B cell (primary cell): ENCODE results near the gene BTAF1. TPM values are rescaled to one million over a fixed set of nuclear protein-coding genes. Genes with fewer than 3 reads are reported as not detected.

Experiments used
- ATAC-seq: fragments of 200-7000 bp; cut with Tn5 transposase; one replicate; pipeline ENCODE4 v1.10.0; 2021; ENCODE audit warnings: low read depth, mild to moderate bottlenecking, moderate number of reproducible peaks, moderate library complexity
- CTCF ChIA-PET: fragments of 350-600 bp; sonication (Branson Sonifier 250); formaldehyde crosslinking; loops from one replicate; lab custom pipeline; 2021; ENCODE audit warnings: antibody characterized with exemption, inconsistent platforms; lab: Charles Lee
- POLR2A ChIA-PET: fragments of 350-600 bp; sonication (Branson Sonifier 250); formaldehyde crosslinking; loops from one replicate; lab custom pipeline; 2021; ENCODE audit warnings: antibody characterized with exemption; lab: Charles Lee
- DNase-seq: peaks from one replicate; pipeline ENCODE4 v3.0.0; 2013
- H2AFZ ChIP-seq: 2 replicates; pipeline ENCODE4 v1.6.1; 2012; ENCODE audit warnings: mild to moderate bottlenecking, low read depth, low read length; ENCODE audit not compliant: insufficient read depth, poor library complexity, severe bottlenecking
- H3K27ac ChIP-seq, 2 donors: 1 replicate in 1 of 2; 2 replicates in 1 of 2; pipeline ENCODE4 v1.5.1; 2012 to 2013; ENCODE audit warnings: low read length in 2 of 2, mild to moderate bottlenecking in 2 of 2, moderate library complexity in 1 of 2
- H3K27me3 ChIP-seq, 4 experiments: fragments of 200-600 bp in 1 of 4; sonication (generic) in 1 of 4; replicated peaks in 1 of 4; 1 replicate in 2 of 4; 2 replicates in 2 of 4; pipeline versions ENCODE4 v1.6.1 to v1.7.0; 2013 to 2016; ENCODE audit warnings: low read length in 3 of 4, mild to moderate bottlenecking in 2 of 4, mixed read lengths in 1 of 4, moderate library complexity in 1 of 4; ENCODE audit not compliant: insufficient read depth in 4 of 4, control insufficient read depth in 3 of 4; ENCODE audit errors: control extremely low read depth in 1 of 4
- H3K36me3 ChIP-seq, 2 experiments: replicated peaks in 1 of 2; 1 replicate in 1 of 2; 2 replicates in 1 of 2; pipeline versions ENCODE4 v1.6.1 to v1.7.1; 2013; ENCODE audit warnings: low read length in 1 of 2; ENCODE audit not compliant: insufficient read depth in 2 of 2, control insufficient read depth in 1 of 2; ENCODE audit errors: control extremely low read depth in 1 of 2, extremely low read depth in 1 of 2
- H3K4me1 ChIP-seq, 2 donors: fragments of 200-600 bp in 1 of 2; sonication (generic) in 1 of 2; 1 replicate in 1 of 2; 2 replicates in 1 of 2; pipeline versions ENCODE4 v1.5.1 to v1.6.1; 2013 to 2017; ENCODE audit warnings: low read length in 2 of 2; ENCODE audit not compliant: control insufficient read depth in 2 of 2, insufficient read depth in 2 of 2
- H3K4me2 ChIP-seq: replicated peaks from 2 replicates; pipeline ENCODE3; 2012; ENCODE audit warnings: mild to moderate bottlenecking, low read depth, low read length; ENCODE audit not compliant: poor library complexity, severe bottlenecking
- H3K4me3 ChIP-seq, 5 experiments: fragments of 200-600 bp in 1 of 5; sonication (generic) in 1 of 5; 1 replicate in 3 of 5; 2 replicates in 2 of 5; pipeline versions ENCODE4 v1.5.1 to v1.7.0; 2011 to 2016; ENCODE audit warnings: low read length in 4 of 5, mild to moderate bottlenecking in 4 of 5, low read depth in 2 of 5, control low read depth in 1 of 5, moderate library complexity in 1 of 5; ENCODE audit not compliant: insufficient read depth in 1 of 5; ENCODE audit errors: control extremely low read depth in 1 of 5, extremely low read depth in 1 of 5
- H3K79me2 ChIP-seq: fragments of 200-600 bp; sonication (generic); one replicate; pipeline ENCODE4 v1.6.0; 2016; ENCODE audit warnings: low read length; ENCODE audit not compliant: control insufficient read depth, insufficient read depth
- H3K9ac ChIP-seq: fragments of 200-600 bp; sonication (generic); 2 replicates; pipeline ENCODE4 v1.6.1; 2017; ENCODE audit warnings: mild to moderate bottlenecking, low read length, moderate library complexity
- H3K9me3 ChIP-seq, 3 donors: one replicate each; pipeline versions ENCODE4 v1.6.1 to v1.7.1; 2013; ENCODE audit warnings: low read length in 2 of 3; ENCODE audit not compliant: control insufficient read depth in 2 of 3, insufficient read depth in 1 of 3; ENCODE audit errors: control extremely low read depth in 1 of 3
- H4K20me1 ChIP-seq: 2 replicates; pipeline ENCODE4 v1.6.0; 2012; ENCODE audit warnings: mild to moderate bottlenecking, low read length; ENCODE audit not compliant: insufficient read depth, control insufficient read depth, poor library complexity, severe bottlenecking
- H3K27ac Mint-ChIP-seq: one replicate; pipeline ENCODE4 v1.8.0; 2021; ENCODE audit warnings: mixed read lengths
- H3K27me3 Mint-ChIP-seq: one replicate; pipeline ENCODE4 v1.8.0; 2021; ENCODE audit warnings: mixed read lengths
- H3K4me1 Mint-ChIP-seq: one replicate; pipeline ENCODE4 v1.8.0; 2021; ENCODE audit warnings: mixed read lengths
- H3K4me3 Mint-ChIP-seq: one replicate; pipeline ENCODE4 v1.8.0; 2021; ENCODE audit warnings: mixed read lengths
- H3K9me3 Mint-ChIP-seq: one replicate; pipeline ENCODE4 v1.8.0; 2022; ENCODE audit warnings: mixed read lengths; ENCODE audit not compliant: insufficient read depth
- CTCF ChIP-seq: fragments of 200-600 bp; IDR thresholded peaks from one replicate; pipeline ENCODE4 v1.8.0; 2022; ENCODE audit warnings: antibody characterized with exemption, mild to moderate bottlenecking
- EZH2 ChIP-seq: IDR thresholded peaks from 2 replicates; pipeline ENCODE4 v1.6.1; 2012; ENCODE audit warnings: borderline replicate concordance, low read depth, mild to moderate bottlenecking, moderate library complexity, low read length; ENCODE audit not compliant: insufficient read depth, poor library complexity, severe bottlenecking
- WGBS: methylation state at CpG from one replicate; pipeline ENCODE4 v1.1.5; 2013; ENCODE audit warnings: missing lambda C conversion rate; ENCODE audit not compliant: insufficient coverage; 5-methylcytosine and 5-hydroxymethylcytosine counted together
- intact Hi-C: fragments of 100-400 bp; cut with micrococcal nuclease; formaldehyde crosslinking; loops from one replicate; pipeline ENCODE4 v1.10.0; 2022
- polyA plus RNA-seq: library from polyadenylated mRNA; depleted of rRNA; stranded (reverse); fragments of >200 nt; gene quantifications from 2 replicates; pipeline ENCODE4 v1.2.3, GENCODE V29; 2012
- total RNA-seq, 2 donors: library from RNA; stranded (reverse); fragments of 120-200 nt in 1 of 2; gene quantifications; 1 replicate in 1 of 2; 2 replicates in 1 of 2; pipeline versions ENCODE4 v1.2.3 to v1.2.4, GENCODE V29; 2013 to 2022

Gene BTAF1
- total and polyA plus RNA-seq, 2 donors (not counting 1 experiment from before 2014, with no cell fraction given): 58.2 to 78.1 TPM

GRCh38 chr10:92052088-92052487, 128.5 kb downstream of the BTAF1 start:
- TF ChIP-seq EZH2 (no peak), CTCF (no peak)
- no peak overlapping the region for H3K27ac Mint-ChIP-seq

GRCh38 chr10:92052741-92053140, 129.2 kb downstream of the BTAF1 start:
- Histone ChIP-seq H3K4me3 (no peak overlapping the region), H3K27me3 (no peaks in the 10 kb centered on the region), H4K20me1 (no peaks in the 10 kb centered on the region), H2AFZ (no peak overlapping the region), H3K27ac (no peak overlapping the region), H3K4me1 (peaks cover 7 to 9% of the 10 kb centered on the region in 2 donors), H3K36me3 (peaks cover 2 to 11% of the 10 kb centered on the region in 2 experiments), H3K79me2 (no peaks in the 10 kb centered on the region), H3K9ac (no peak overlapping the region), H3K9me3 (no peaks in the 10 kb centered on the region), H3K4me2 (no peak overlapping the region)
- DNase-seq (no peak), ATAC-seq (no peak)
- Mint-ChIP-seq H3K9me3 (no peaks in the 10 kb centered on the region), H3K4me1 (peaks cover 8% of the 10 kb centered on the region), H3K27ac (no peak overlapping the region), H3K4me3 (no peak overlapping the region), H3K27me3 (no peaks in the 10 kb centered on the region)
- ChIA-PET POLR2A (no interaction called here), CTCF (interaction anchor here (0.6 kb wide), 1 partner anchor 807 kb away, joined by 5 read pairs; no protein-coding TSS in a partner anchor)
- no peak for TF ChIP-seq EZH2
- no peak for TF ChIP-seq CTCF
- intact Hi-C loops: no loop called here
- WGBS: 87% methylated on average over 4 of the region's 5 CpGs

More at GRCh38 chr10:92052088-92052487, 128.5 kb downstream of the BTAF1 start:
- H3K36me3 ChIP-seq: peaks cover 2 to 11% of the 10 kb centered on the region in 2 experiments
- H3K9ac ChIP-seq: no peak overlapping the region
- peaks cover 9 to 11% of the 10 kb centered on the region in 2 donors for H3K4me1 ChIP-seq
- ChIA-PET CTCF (no interaction called here), POLR2A (no interaction called here)
- no peaks in the 10 kb centered on the region for H3K27me3 Mint-ChIP-seq
- peaks cover 12% of the 10 kb centered on the region for H3K4me1 Mint-ChIP-seq
- no peaks in the 10 kb centered on the region for H3K9me3 Mint-ChIP-seq
- no peaks in the 10 kb centered on the region for H3K9me3 ChIP-seq
- ATAC-seq (no peak), DNase-seq (no peak)
- H3K79me2 ChIP-seq: no peaks in the 10 kb centered on the region
- intact Hi-C loops: no loop called here
- 96% methylated on average over 16 of the region's 18 CpGs for WGBS
- H3K4me3 Mint-ChIP-seq: no peak overlapping the region
- no peak overlapping the region for H3K4me2 ChIP-seq
- H3K27ac ChIP-seq: no peak overlapping the region
- no peaks in the 10 kb centered on the region for H4K20me1 ChIP-seq
- H2AFZ ChIP-seq: no peak overlapping the region
- no peaks in the 10 kb centered on the region for H3K27me3 ChIP-seq
- no peak overlapping the region for H3K4me3 ChIP-seq
